Immature natural killer cell (primary cell): ENCODE data around the gene FBH1. TPM values are rescaled to one million over a fixed set of nuclear protein-coding genes. Genes with fewer than 3 reads are reported as not detected.
"Not testable (repeated sequence)": the region's sequence is repeated elsewhere in the genome, so short reads cannot be mapped to it uniquely, and the experiment has no call there.

Experiments
- DNase-seq, 3 donors: peaks; one replicate each; pipeline ENCODE4 v3.0.0; 2022; ENCODE audit warnings: mixed read lengths in 1 of 3
- H3K27ac Mint-ChIP-seq, 6 donors: one replicate each; pipeline ENCODE4 v1.8.0; 2020; ENCODE audit warnings: mixed read lengths in 6 of 6, mild to moderate bottlenecking in 5 of 6, inconsistent platforms in 4 of 6, moderate library complexity in 3 of 6
- H3K27me3 Mint-ChIP-seq, 3 donors: one replicate each; pipeline ENCODE4 v1.8.0; 2020 to 2021; ENCODE audit warnings: low read depth in 3 of 3, mild to moderate bottlenecking in 3 of 3, mixed read lengths in 3 of 3, moderate library complexity in 3 of 3, inconsistent platforms in 1 of 3
- H3K36me3 Mint-ChIP-seq, 3 donors: one replicate each; pipeline ENCODE4 v1.8.0; 2020; ENCODE audit warnings: mixed read lengths in 3 of 3, inconsistent platforms in 2 of 3, mild to moderate bottlenecking in 2 of 3
- H3K4me1 Mint-ChIP-seq, 2 donors: one replicate each; pipeline ENCODE4 v1.8.0; 2020; ENCODE audit warnings: inconsistent platforms in 2 of 2, mild to moderate bottlenecking in 2 of 2, mixed read lengths in 2 of 2, moderate library complexity in 1 of 2
- H3K4me3 Mint-ChIP-seq, 5 donors: one replicate each; pipeline ENCODE4 v1.8.0; 2020; ENCODE audit warnings: mild to moderate bottlenecking in 5 of 5, mixed read lengths in 5 of 5, inconsistent platforms in 3 of 5, moderate library complexity in 3 of 5
- H3K9me3 Mint-ChIP-seq, 6 donors: one replicate each; pipeline ENCODE4 v1.8.0; 2020; ENCODE audit warnings: mild to moderate bottlenecking in 6 of 6, mixed read lengths in 6 of 6, inconsistent platforms in 4 of 6, moderate library complexity in 3 of 6
- polyA plus RNA-seq, 3 donors: library from polyadenylated mRNA; unstranded; fragments of 300-500 nt; fragmentation: Illumina TruSeq; gene quantifications; one replicate each; pipeline ENCODE4 v1.2.3, GENCODE V29; 2021

The FBH1 gene
- polyA plus RNA-seq = 10 to 100 TPM; 32.6 to 60.6 (median 46.8) TPM

GRCh38 chr10:5889624-5890451 lies at the start of gene FBH1, which contains the start of gene ANKRD16:
FBH1 (plus strand) TSS chr10:5890243; CDS start chr10:5890346, 103 bp downstream.
ANKRD16 (minus strand) TSS chr10:5889893; CDS start chr10:5889354, 539 bp downstream.
- H3K4me3 Mint-ChIP-seq = peak within 1 kb of the TSS; percentile 88 to 95 (median 90)
- H3K36me3 Mint-ChIP-seq = peaks cover 7 to 12% (median 8%) of the 10 kb centered on the region in 3 donors
- H3K27me3 Mint-ChIP-seq = peaks cover 0 to 11% (median 2%) of the 10 kb centered on the region in 3 donors
- H3K27ac Mint-ChIP-seq = peak within 1 kb of the TSS; percentile 69 to 93 (median 82)
- DNase-seq = peak; percentile 97
- peaks cover 0 to 2% (median 0%) of the 10 kb centered on the region in 6 donors for H3K9me3 Mint-ChIP-seq
- H3K4me1 Mint-ChIP-seq = peaks cover 35 to 48% of the 10 kb centered on the region in 2 donors

GRCh38 chr10:5840314-5841307 lies 49.4 kb upstream of the FBH1 start:
- Mint-ChIP-seq H3K27me3 (peaks cover 2 to 5% (median 4%) of the 10 kb centered on the region in 3 donors), H3K36me3 (no peaks in the 10 kb centered on the region), H3K4me3 (no peak overlapping the region), H3K4me1 (no peaks in the 10 kb centered on the region), H3K27ac (no peak overlapping the region), H3K9me3 (no peaks in the 10 kb centered on the region)
- DNase-seq = no peak

- no peak for DNase-seq
- H3K27me3 Mint-ChIP-seq = peaks cover 2 to 4% (median 3%) of the 10 kb centered on the region in 3 donors
- no peaks in the 10 kb centered on the region for H3K36me3 Mint-ChIP-seq
- no peaks in the 10 kb centered on the region for H3K4me1 Mint-ChIP-seq
- no peak overlapping the region for H3K27ac Mint-ChIP-seq
- H3K9me3 Mint-ChIP-seq = no peaks in the 10 kb centered on the region
- H3K4me3 Mint-ChIP-seq = no peak overlapping the region
Measured at GRCh38 chr10:5841965-5842364, 48.1 kb upstream of the FBH1 start.

- Mint-ChIP-seq H3K36me3 (no peaks in the 10 kb centered on the region), H3K27ac (no peak overlapping the region), H3K27me3 (peaks cover 2 to 3% (median 2%) of the 10 kb centered on the region in 3 donors), H3K4me3 (no peak overlapping the region), H3K4me1 (no peaks in the 10 kb centered on the region), H3K9me3 (no peaks in the 10 kb centered on the region)
- no peak for DNase-seq
Measured at GRCh38 chr10:5843686-5844344, 46.2 kb upstream of the FBH1 start.

- H3K9me3 Mint-ChIP-seq = no peaks in the 10 kb centered on the region
- no peaks in the 10 kb centered on the region for H3K4me1 Mint-ChIP-seq
Measured at GRCh38 chr10:5844345-5845055, 45.5 kb upstream of the FBH1 start.

GRCh38 chr10:5846667-5847066 lies 43.4 kb upstream of the FBH1 start:
- not testable (repeated sequence) for H3K4me3 Mint-ChIP-seq, H3K4me1 Mint-ChIP-seq, H3K27ac Mint-ChIP-seq, H3K9me3 Mint-ChIP-seq, H3K36me3 Mint-ChIP-seq, DNase-seq, H3K27me3 Mint-ChIP-seq

More at GRCh38 chr10:5844345-5845055, 45.5 kb upstream of the FBH1 start:
- Mint-ChIP-seq H3K27me3 (peaks cover 1 to 2% (median 2%) of the 10 kb centered on the region in 3 donors), H3K27ac (no peak overlapping the region), H3K36me3 (no peaks in the 10 kb centered on the region), H3K4me3 (no peak overlapping the region)
- no peak for DNase-seq

- H3K27ac Mint-ChIP-seq = no peak overlapping the region
- peaks cover 0 to 7% (median 2%) of the 10 kb centered on the region in 3 donors for H3K27me3 Mint-ChIP-seq
- H3K36me3 Mint-ChIP-seq = no peaks in the 10 kb centered on the region
- no peaks in the 10 kb centered on the region for H3K9me3 Mint-ChIP-seq
- H3K4me3 Mint-ChIP-seq = no peak overlapping the region
- no peak for DNase-seq
- no peaks in the 10 kb centered on the region for H3K4me1 Mint-ChIP-seq
Measured at GRCh38 chr10:5854131-5854475, 35.9 kb upstream of the FBH1 start.

GRCh38 chr10:5855979-5856700 lies 33.9 kb upstream of the FBH1 start:
- no peak for DNase-seq
- H3K4me3 Mint-ChIP-seq = no peak overlapping the region
- H3K27me3 Mint-ChIP-seq = peaks cover 0 to 7% (median 2%) of the 10 kb centered on the region in 3 donors
- no peaks in the 10 kb centered on the region for H3K36me3 Mint-ChIP-seq
- no peaks in the 10 kb centered on the region for H3K4me1 Mint-ChIP-seq
- no peak overlapping the region for H3K27ac Mint-ChIP-seq
- H3K9me3 Mint-ChIP-seq = no peaks in the 10 kb centered on the region

- Mint-ChIP-seq H3K4me3 (no peak overlapping the region), H3K4me1 (no peaks in the 10 kb centered on the region), H3K27me3 (peaks cover 0 to 7% (median 2%) of the 10 kb centered on the region in 3 donors), H3K9me3 (no peaks in the 10 kb centered on the region), H3K27ac (no peak overlapping the region), H3K36me3 (no peaks in the 10 kb centered on the region)
- no peak for DNase-seq
Measured at GRCh38 chr10:5856701-5857004, 33.4 kb upstream of the FBH1 start.

GRCh38 chr10:5858811-5859210 lies 31.2 kb upstream of the FBH1 start:
- no peak for DNase-seq
- no peak overlapping the region for H3K27ac Mint-ChIP-seq
- peaks cover 0 to 6% (median 2%) of the 10 kb centered on the region in 3 donors for H3K27me3 Mint-ChIP-seq
- H3K9me3 Mint-ChIP-seq = no peaks in the 10 kb centered on the region
- no peaks in the 10 kb centered on the region for H3K4me1 Mint-ChIP-seq
- no peak overlapping the region for H3K4me3 Mint-ChIP-seq
- peaks cover 0 to 6% (median 0%) of the 10 kb centered on the region in 3 donors for H3K36me3 Mint-ChIP-seq

GRCh38 chr10:5860066-5860465 lies 30.0 kb upstream of the FBH1 start:
- Mint-ChIP-seq H3K27ac (no peak overlapping the region), H3K9me3 (no peaks in the 10 kb centered on the region), H3K4me3 (no peak overlapping the region), H3K36me3 (peaks cover 0 to 6% (median 0%) of the 10 kb centered on the region in 3 donors), H3K27me3 (peaks cover 0 to 6% (median 0%) of the 10 kb centered on the region in 3 donors), H3K4me1 (no peaks in the 10 kb centered on the region)
- DNase-seq = no peak

- peaks cover 0 to 6% (median 0%) of the 10 kb centered on the region in 3 donors for H3K36me3 Mint-ChIP-seq
- H3K9me3 Mint-ChIP-seq = no peaks in the 10 kb centered on the region
- no peak for DNase-seq
- H3K4me3 Mint-ChIP-seq = no peak overlapping the region
- H3K4me1 Mint-ChIP-seq = no peaks in the 10 kb centered on the region
- H3K27me3 Mint-ChIP-seq = peaks cover 0 to 2% (median 0%) of the 10 kb centered on the region in 3 donors
- no peak overlapping the region for H3K27ac Mint-ChIP-seq
Measured at GRCh38 chr10:5862360-5862961, 27.6 kb upstream of the FBH1 start.
